Aorta (tissue), 5 donors: ENCODE data around the gene EFHD2. TPM values are rescaled to one million over a fixed set of nuclear protein-coding genes. Genes with fewer than 3 reads are reported as not detected.
"Not testable (repeated sequence)": the region's sequence is repeated elsewhere in the genome, so short reads cannot be mapped to it uniquely, and the experiment has no call there.

Source experiments
- ATAC-seq: fragments of 200-7000 bp; cut with Tn5 transposase; one replicate; pipeline ENCODE4 v1.9.1; 2022; ENCODE audit warnings: moderate library complexity; ENCODE audit not compliant: low FRiP score
- DNase-seq, 2 donors: peaks; one replicate each; pipeline ENCODE4 v3.0.0-alpha.2; 2020
- H3K27ac ChIP-seq, 2 donors: one replicate each; pipeline ENCODE4 v1.5.1; 2013; ENCODE audit warnings: low read length in 2 of 2, mild to moderate bottlenecking in 2 of 2, moderate library complexity in 2 of 2, control low read depth in 1 of 2, inconsistent platforms in 1 of 2, low read depth in 1 of 2
- H3K27me3 ChIP-seq, 2 donors: one replicate each; pipeline ENCODE4 v1.6.1; 2013; ENCODE audit warnings: control low read depth in 1 of 2, low read length in 1 of 2, mild to moderate bottlenecking in 1 of 2, moderate library complexity in 1 of 2; ENCODE audit not compliant: insufficient read depth in 2 of 2, control insufficient read depth in 1 of 2
- H3K36me3 ChIP-seq, 2 donors: one replicate each; pipeline ENCODE4 v1.6.1; 2013; ENCODE audit warnings: control low read depth in 1 of 2, low read length in 1 of 2, mild to moderate bottlenecking in 1 of 2; ENCODE audit not compliant: insufficient read depth in 2 of 2, control insufficient read depth in 1 of 2
- H3K4me1 ChIP-seq, 2 donors: one replicate each; pipeline ENCODE4 v1.6.1; 2013; ENCODE audit warnings: low read length in 2 of 2, control low read depth in 1 of 2, mild to moderate bottlenecking in 1 of 2, moderate library complexity in 1 of 2; ENCODE audit not compliant: insufficient read depth in 2 of 2, control insufficient read depth in 1 of 2
- H3K4me3 ChIP-seq, 2 donors: one replicate each; pipeline ENCODE4 v1.5.1; 2013; ENCODE audit warnings: low read length in 2 of 2, control low read depth in 1 of 2, mild to moderate bottlenecking in 1 of 2
- H3K9me3 ChIP-seq: one replicate; pipeline ENCODE4 v1.6.1; 2013; ENCODE audit warnings: mild to moderate bottlenecking, low read length; ENCODE audit not compliant: control insufficient read depth
- WGBS, 2 donors: extraction: QIAGEN DNeasy Blood & Tissue Kit; methylation state at CpG; one replicate each; pipeline ENCODE4 v1.1.7; 2013; 5-methylcytosine and 5-hydroxymethylcytosine counted together
- intact Hi-C, 2 donors: fragments of 100-400 bp; cut with DNase I; formaldehyde crosslinking; loops; one replicate each; pipeline versions ENCODE4 v1.14.2 to v1.15.0; 2022
- polyA plus RNA-seq, 2 donors: library from polyadenylated mRNA; stranded (reverse); fragments of 200-250 nt; gene quantifications; one replicate each; pipeline ENCODE4 v1.2.3, GENCODE V29; 2013
- total RNA-seq, 2 donors: library from RNA; stranded (reverse); fragmentation: NEBNext Ultra II Directional; extraction: Animal tissue kit (Norgen Biotek cat#: 25700); gene quantifications; one replicate each; pipeline ENCODE4 v1.2.1, GENCODE V29; 2021
- donor health status: healthy with polysubstance abuse.
- donor health status: Bipolar disorder and iron deficiency.
- donor health status: DM: no; HTN: no; CAD: no.
- donor health status: DM: no; HTN: no; CAD: no.
- donor health status: DM: yes; HTN: yes; CAD: no.

EFHD2 gene
- total and polyA plus RNA-seq, 4 donors, result 17.9 to 43.7 (median 35.9) TPM

DNA sequence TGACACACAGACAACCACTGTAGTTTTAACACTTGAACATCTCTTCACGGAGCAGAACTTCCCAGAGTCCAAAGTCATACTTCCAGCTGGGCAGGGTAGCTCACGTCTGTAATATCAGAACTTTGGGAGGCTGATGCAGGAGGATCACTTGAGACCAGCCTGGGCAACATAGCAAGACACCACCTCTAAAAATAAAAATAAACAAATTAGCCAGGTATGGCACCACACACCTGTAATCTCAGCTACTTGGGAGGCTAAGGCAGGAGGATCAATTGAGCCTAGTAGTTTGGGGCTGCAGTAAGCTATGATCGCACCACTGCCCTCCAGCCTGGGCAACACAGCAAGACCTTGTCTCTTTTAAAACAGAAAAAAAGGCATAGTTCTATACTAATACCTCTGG is 24.3 kb upstream of the EFHD2 start:
- intact Hi-C loops, result no loop called here
- Histone ChIP-seq H3K36me3 (no peaks in the 10 kb centered on the region), H3K27ac (no peak overlapping the region), H3K4me3 (no peak overlapping the region), H3K4me1 (no peaks in the 10 kb centered on the region), H3K27me3 (no peaks in the 10 kb centered on the region), H3K9me3 (no peaks in the 10 kb centered on the region)
- ATAC-seq (no peak), DNase-seq (no peak)
- WGBS, 2 donors, result 95% methylated on average over 3 of the region's 3 CpGs

GRCh38 chr1:15386164-15386749 is 23.4 kb upstream of the EFHD2 start:
- no peak for DNase-seq
- H3K27me3 ChIP-seq, result no peaks in the 10 kb centered on the region
- no peaks in the 10 kb centered on the region for H3K4me1 ChIP-seq
- ATAC-seq, result no peak
- no peaks in the 10 kb centered on the region for H3K36me3 ChIP-seq
- WGBS, 2 donors, result 7% methylated on average over 17 of the region's 17 CpGs
- H3K9me3 ChIP-seq, result no peaks in the 10 kb centered on the region
- H3K4me3 ChIP-seq, result no peak overlapping the region
- intact Hi-C loops, result no loop called here
- H3K27ac ChIP-seq, result no peak overlapping the region

- ATAC-seq, result no peak
- H3K4me1 ChIP-seq, result no peaks in the 10 kb centered on the region
- no peak overlapping the region for H3K4me3 ChIP-seq
- WGBS, 2 donors, result 79 to 92% methylated on average over 15 of the region's 15 CpGs
- no peak overlapping the region for H3K27ac ChIP-seq
- H3K27me3 ChIP-seq, result no peaks in the 10 kb centered on the region
- no peaks in the 10 kb centered on the region for H3K36me3 ChIP-seq
- DNase-seq, result no peak
- no peaks in the 10 kb centered on the region for H3K9me3 ChIP-seq
- intact Hi-C loops, result no loop called here
These were observed 21.3 kb upstream of the EFHD2 start for GRCh38 chr1:15388201-15388880.

- ATAC-seq, H3K9me3 ChIP-seq, H3K36me3 ChIP-seq, H3K4me3 ChIP-seq, H3K27me3 ChIP-seq, H3K27ac ChIP-seq, DNase-seq, intact Hi-C loops, H3K4me1 ChIP-seq: not testable (repeated sequence)
- WGBS, 2 donors, result 39% methylated on average over 8 of the region's 8 CpGs
These were observed 19.9 kb upstream of the EFHD2 start for GRCh38 chr1:15389828-15390227.

GRCh38 chr1:15390667-15391066 is 19.0 kb upstream of the EFHD2 start:
- H3K27ac ChIP-seq, result no peak overlapping the region
- H3K36me3 ChIP-seq, result no peaks in the 10 kb centered on the region
- ATAC-seq (no peak), DNase-seq (no peak)
- WGBS, 2 donors, result 95 to 96% methylated on average over 8 of the region's 8 CpGs
- peaks cover 0 to 1% of the 10 kb centered on the region in 2 donors for H3K27me3 ChIP-seq
- H3K9me3 ChIP-seq, result no peaks in the 10 kb centered on the region
- H3K4me1 ChIP-seq, result no peaks in the 10 kb centered on the region
- intact Hi-C loops, result no loop called here
- H3K4me3 ChIP-seq, result no peak overlapping the region

GRCh38 chr1:15391366-15391765 is 18.3 kb upstream of the EFHD2 start:
- intact Hi-C loops, result no loop called here
- DNase-seq (no peak), ATAC-seq (no peak)
- peaks cover 0 to 1% of the 10 kb centered on the region in 2 donors for H3K27me3 ChIP-seq
- no peak overlapping the region for H3K4me3 ChIP-seq
- H3K9me3 ChIP-seq, result no peaks in the 10 kb centered on the region
- no peaks in the 10 kb centered on the region for H3K4me1 ChIP-seq
- WGBS, 2 donors, result 64 to 71% methylated on average over 4 of the region's 4 CpGs
- no peak overlapping the region for H3K27ac ChIP-seq
- H3K36me3 ChIP-seq, result no peaks in the 10 kb centered on the region

GRCh38 chr1:15393475-15394257 is 16.0 kb upstream of the EFHD2 start:
- no peaks in the 10 kb centered on the region for H3K36me3 ChIP-seq
- no peak overlapping the region for H3K4me3 ChIP-seq
- H3K27ac ChIP-seq, result no peak overlapping the region
- 74 to 83% methylated on average over 9 of the region's 9 CpGs for WGBS, 2 donors
- no peaks in the 10 kb centered on the region for H3K9me3 ChIP-seq
- DNase-seq (no peak), ATAC-seq (no peak)
- H3K4me1 ChIP-seq, result no peaks in the 10 kb centered on the region
- peaks cover 0 to 1% of the 10 kb centered on the region in 2 donors for H3K27me3 ChIP-seq
- intact Hi-C loops, result no loop called here

DNA sequence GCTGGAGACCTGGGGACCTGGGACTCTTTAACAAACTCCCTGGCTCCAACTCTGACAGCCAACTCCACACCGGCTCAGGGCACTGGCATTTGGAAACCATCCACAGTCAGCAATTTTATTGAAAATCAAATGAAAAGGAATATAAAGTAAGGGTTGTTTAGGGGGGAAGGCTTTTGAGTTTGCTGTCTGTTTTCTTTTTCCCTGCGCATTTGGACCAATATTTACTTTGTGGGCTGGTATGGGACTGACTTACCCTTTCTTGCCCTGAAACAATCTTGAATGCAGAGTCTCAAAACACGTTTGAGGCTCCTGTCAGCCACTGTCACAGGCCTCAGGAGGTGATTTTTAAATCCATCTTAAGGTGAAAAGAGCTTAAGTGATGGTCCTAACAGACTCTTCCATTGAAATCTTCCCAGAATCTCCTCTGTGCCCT is 15.4 kb upstream of the EFHD2 start:
- H3K9me3 ChIP-seq, result no peaks in the 10 kb centered on the region
- H3K27me3 ChIP-seq, result peaks cover 0 to 1% of the 10 kb centered on the region in 2 donors
- WGBS, 2 donors, result 41 to 44% methylated on average over 3 of the region's 3 CpGs
- H3K27ac ChIP-seq, result no peak overlapping the region
- intact Hi-C loops, result no loop called here
- no peak overlapping the region for H3K4me3 ChIP-seq
- H3K36me3 ChIP-seq, result no peaks in the 10 kb centered on the region
- no peak for ATAC-seq
- no peaks in the 10 kb centered on the region for H3K4me1 ChIP-seq
- no peak for DNase-seq
